SK-N-SH treated with all-trans-retinoic acid at 6 μM for 48 hours (cell line): Measurements from ENCODE around the gene PRRC2B.

Source experiments
- ATAC-seq: fragments of 200-7000 bp; cut with Tn5 transposase; 3 replicates; pipeline ENCODE4 v1.9.1; 2020; ENCODE audit warnings: mild to moderate bottlenecking, moderate library complexity
- ARNTL ChIP-seq: fragments of 450-650 bp; formaldehyde crosslinking; IDR thresholded peaks from 2 replicates; pipeline ENCODE4 v1.5.0; 2020; ENCODE audit warnings: low read depth, mild to moderate bottlenecking, moderate library complexity, borderline replicate concordance
- BACH2 ChIP-seq: fragments of 250-450 bp; sonication (Bioruptor Pico); IDR thresholded peaks from 2 replicates; pipeline ENCODE4 v1.9.0; 2021; ENCODE audit warnings: mild to moderate bottlenecking, borderline replicate concordance
- CREB5 ChIP-seq: fragments of 250-450 bp; sonication (Bioruptor Pico); IDR thresholded peaks from 2 replicates; pipeline ENCODE4 v1.5.1; 2020; ENCODE audit warnings: low read depth, mild to moderate bottlenecking, moderate library complexity
- CSDC2 ChIP-seq: fragments of 250-450 bp; sonication (Bioruptor Pico); IDR thresholded peaks from 2 replicates; pipeline ENCODE4 v1.5.0; 2020; ENCODE audit warnings: mild to moderate bottlenecking, moderate library complexity
- CSRNP3 ChIP-seq: fragments of 250-450 bp; sonication (Bioruptor Pico); IDR thresholded peaks from 2 replicates; pipeline ENCODE4 v1.5.1; 2021; ENCODE audit warnings: mild to moderate bottlenecking, moderate library complexity
- ESRRG ChIP-seq: fragments of 250-450 bp; sonication (Bioruptor Pico); IDR thresholded peaks from 2 replicates; pipeline ENCODE4 v1.6.1; 2021; ENCODE audit warnings: mild to moderate bottlenecking
- GLIS3 ChIP-seq: fragments of 250-450 bp; sonication (Bioruptor Pico); IDR thresholded peaks from 2 replicates; pipeline ENCODE4 v1.5.0; 2020; ENCODE audit warnings: mild to moderate bottlenecking, moderate library complexity
- ISL1 ChIP-seq: fragments of 250-450 bp; sonication (Bioruptor Pico); IDR thresholded peaks from 2 replicates; pipeline ENCODE4 v2.1.2; 2022; ENCODE audit warnings: mild to moderate bottlenecking, moderate library complexity
- OSR1 ChIP-seq: fragments of 250-450 bp; sonication (Bioruptor Pico); IDR thresholded peaks from 2 replicates; pipeline ENCODE4 v1.8.0; 2022; ENCODE audit warnings: moderate library complexity, mild to moderate bottlenecking, inconsistent platforms
- PATZ1 ChIP-seq: fragments of 250-450 bp; sonication (Bioruptor Pico); IDR thresholded peaks from 2 replicates; pipeline ENCODE4 v1.8.0; 2020; ENCODE audit warnings: mild to moderate bottlenecking, moderate library complexity, borderline replicate concordance
- POU6F1 ChIP-seq: fragments of 250-450 bp; sonication (Bioruptor Pico); IDR thresholded peaks from 2 replicates; pipeline ENCODE4 v1.8.0; 2021; ENCODE audit warnings: low read depth, mild to moderate bottlenecking, moderate library complexity, borderline replicate concordance
- PPARA ChIP-seq: fragments of 250-450 bp; sonication (Bioruptor Pico); IDR thresholded peaks from 2 replicates; pipeline ENCODE4 v1.5.0; 2020; ENCODE audit warnings: mild to moderate bottlenecking, borderline replicate concordance
- RARB ChIP-seq: fragments of 250-450 bp; sonication (Bioruptor Pico); IDR thresholded peaks from 2 replicates; pipeline ENCODE4 v1.8.0; 2021; ENCODE audit warnings: mild to moderate bottlenecking, moderate library complexity
- SNAI2 ChIP-seq: fragments of 250-450 bp; sonication (Bioruptor Pico); IDR thresholded peaks from 2 replicates; pipeline ENCODE4 v1.5.0; 2020; ENCODE audit warnings: mild to moderate bottlenecking, moderate library complexity
- TCF4 ChIP-seq: fragments of 250-450 bp; sonication (Bioruptor Pico); IDR thresholded peaks from 2 replicates; pipeline ENCODE4 v1.8.0; 2021; ENCODE audit warnings: mild to moderate bottlenecking, moderate library complexity, borderline replicate concordance
- TOX ChIP-seq: fragments of 250-450 bp; sonication (Bioruptor Pico); IDR thresholded peaks from 2 replicates; pipeline ENCODE4 v1.8.0; 2021; ENCODE audit warnings: mild to moderate bottlenecking, moderate library complexity, borderline replicate concordance
- TSHZ2 ChIP-seq: fragments of 250-450 bp; sonication (Bioruptor Pico); IDR thresholded peaks from 2 replicates; pipeline ENCODE4 v1.5.0; 2020; ENCODE audit warnings: mild to moderate bottlenecking, moderate library complexity
- ZC3H10 ChIP-seq: fragments of 250-450 bp; sonication (Bioruptor Pico); IDR thresholded peaks from 2 replicates; pipeline ENCODE4 v1.5.1; 2021; ENCODE audit warnings: mild to moderate bottlenecking, moderate library complexity
- ZFP3 ChIP-seq: fragments of 250-450 bp; sonication (Bioruptor Pico); IDR thresholded peaks from 2 replicates; pipeline ENCODE4 v1.5.0; 2020; ENCODE audit warnings: mild to moderate bottlenecking, moderate library complexity
- ZNF565 ChIP-seq: fragments of 450-650 bp; formaldehyde crosslinking; conservative IDR thresholded peaks from 2 replicates; pipeline ENCODE4 v1.5.0; 2020; ENCODE audit warnings: low read depth, mild to moderate bottlenecking, moderate library complexity
- ZNF70 ChIP-seq: fragments of 450-650 bp; formaldehyde crosslinking; IDR thresholded peaks from 2 replicates; pipeline ENCODE4 v1.5.0; 2020; ENCODE audit warnings: mild to moderate bottlenecking, moderate library complexity

PRRC2B gene

GRCh38 chr9:131432050-131432449 is 38.2 kb downstream of the PRRC2B start:
- no peak for ATAC-seq
- TF ChIP-seq PPARA (CRISPR knock-in tag): no peak
- no peak for TF ChIP-seq ISL1 (CRISPR knock-in tag)
- no peak for TF ChIP-seq CSDC2 (CRISPR knock-in tag)
- TF ChIP-seq RARB (CRISPR knock-in tag): no peak
- no peak for TF ChIP-seq BACH2 (CRISPR knock-in tag)
- TF ChIP-seq TOX (CRISPR knock-in tag): no peak
- no peak for TF ChIP-seq SNAI2
- no peak for TF ChIP-seq ARNTL (CRISPR knock-in tag)
- TF ChIP-seq GLIS3: no peak
- TF ChIP-seq CREB5 (CRISPR knock-in tag): no peak
- TF ChIP-seq ESRRG (CRISPR knock-in tag): no peak
- no peak for TF ChIP-seq ZNF565 (CRISPR knock-in tag)
- TF ChIP-seq PATZ1: no peak

- peak; percentile 81 for ATAC-seq
- TF ChIP-seq ZFP3: no peak
Observed at GRCh38 chr9:131432597-131433301, 38.9 kb downstream of the PRRC2B start.

- no peak for ATAC-seq
- TF ChIP-seq ZNF70: no peak
- TF ChIP-seq RARB (CRISPR knock-in tag): no peak
- no peak for TF ChIP-seq GLIS3
- TF ChIP-seq POU6F1: no peak
- TF ChIP-seq CSRNP3 (CRISPR knock-in tag): no peak
- no peak for TF ChIP-seq ZC3H10 (CRISPR knock-in tag)
- TF ChIP-seq OSR1: no peak
- TF ChIP-seq SNAI2: no peak
- no peak for TF ChIP-seq ARNTL (CRISPR knock-in tag)
- TF ChIP-seq ISL1 (CRISPR knock-in tag): no peak
- no peak for TF ChIP-seq ESRRG (CRISPR knock-in tag)
Observed at GRCh38 chr9:131433302-131433854, 39.5 kb downstream of the PRRC2B start.

- ATAC-seq: no peak
- TF ChIP-seq GLIS3: no peak
- no peak for TF ChIP-seq SNAI2
- TF ChIP-seq TCF4 (CRISPR knock-in tag): no peak
- TF ChIP-seq RARB (CRISPR knock-in tag): no peak
- no peak for TF ChIP-seq CSRNP3 (CRISPR knock-in tag)
- no peak for TF ChIP-seq TSHZ2
- TF ChIP-seq POU6F1: no peak
- TF ChIP-seq CREB5 (CRISPR knock-in tag): no peak
- no peak for TF ChIP-seq ZC3H10 (CRISPR knock-in tag)
- no peak for TF ChIP-seq BACH2 (CRISPR knock-in tag)
- no peak for TF ChIP-seq OSR1
- no peak for TF ChIP-seq PPARA (CRISPR knock-in tag)
- no peak for TF ChIP-seq CSDC2 (CRISPR knock-in tag)
Observed at GRCh38 chr9:131434673-131435072, 40.8 kb downstream of the PRRC2B start.
